ENCODE results near the gene NIPA2. TPM values are rescaled to one million over a fixed set of nuclear protein-coding genes. Genes with fewer than 3 reads are reported as not detected.

NIPA2 gene
- total and polyA plus RNA-seq, 2 of the 8 experiments (the other 6 are each of a cell fraction or from before 2014, with no cell fraction given) = 38.5 to 81.7 TPM

DNA sequence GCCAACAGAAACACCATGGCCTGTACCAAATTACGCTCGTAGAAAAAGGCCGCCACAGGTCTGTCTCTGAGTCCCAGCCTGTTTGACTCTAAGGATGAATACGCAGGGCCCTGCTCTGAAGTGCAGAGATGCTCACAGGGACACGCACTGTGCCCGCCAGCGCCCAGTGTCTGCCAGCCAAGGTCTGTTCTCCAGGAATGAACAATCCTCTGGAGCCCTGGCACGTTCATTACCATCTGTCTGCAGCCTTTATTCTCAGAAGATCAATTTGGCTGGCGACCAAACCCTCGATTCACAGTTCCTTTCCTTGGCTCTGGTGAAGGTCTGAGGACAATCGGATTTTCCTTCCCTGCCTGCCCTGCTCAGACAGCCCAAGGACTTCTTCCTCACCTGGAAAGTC, 66.3 kb downstream of the NIPA2 start (continued):
- TF ChIP-seq SP4 (IDR thresholded peaks at IDR 0.05; ENCODE audit: low read length) = no peak
- TF ChIP-seq, protein P1, sequence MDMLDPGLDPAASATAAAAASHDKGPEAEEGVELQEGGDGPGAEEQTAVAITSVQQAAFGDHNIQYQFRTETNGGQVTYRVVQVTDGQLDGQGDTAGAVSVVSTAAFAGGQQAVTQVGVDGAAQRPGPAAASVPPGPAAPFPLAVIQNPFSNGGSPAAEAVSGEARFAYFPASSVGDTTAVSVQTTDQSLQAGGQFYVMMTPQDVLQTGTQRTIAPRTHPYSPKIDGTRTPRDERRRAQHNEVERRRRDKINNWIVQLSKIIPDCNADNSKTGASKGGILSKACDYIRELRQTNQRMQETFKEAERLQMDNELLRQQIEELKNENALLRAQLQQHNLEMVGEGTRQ (IDR thresholded peaks at IDR 0.05; ENCODE audit: low read length) = no peak

All from H1 (cell line).